K562 (cell line): Measurements from ENCODE around the gene PPP1R10. TPM values are rescaled to one million over a fixed set of nuclear protein-coding genes. Genes with fewer than 3 reads are reported as not detected.

ENCODE experiments used
- BRF1 ChIP-seq: IDR thresholded peaks from 3 replicates; pipeline ENCODE4 v1.6.1; 2011; ENCODE audit warnings: borderline replicate concordance, mild to moderate bottlenecking; ENCODE audit not compliant: insufficient read length; ENCODE audit errors: extremely low read depth
- EGR1 ChIP-seq: fragments of 450-650 bp; conservative IDR thresholded peaks from 2 replicates; pipeline ENCODE4 v1.6.1; 2017; ENCODE audit warnings: mild to moderate bottlenecking
- HDGF ChIP-seq: fragments of 450-650 bp; IDR thresholded peaks from 2 replicates; pipeline ENCODE4 v1.6.1; 2016
- HMG20A ChIP-seq: fragments of 450-650 bp; formaldehyde crosslinking; conservative IDR thresholded peaks from 2 replicates; pipeline ENCODE4 v1.4.0; 2020; ENCODE audit warnings: mild to moderate bottlenecking, mixed read lengths
- KDM5B ChIP-seq: fragments of 200-600 bp; sonication (generic); IDR thresholded peaks from 2 replicates; pipeline ENCODE4 v1.6.1; 2012; ENCODE audit warnings: low read depth, mild to moderate bottlenecking, moderate library complexity, low read length, control low read depth, inconsistent platforms; ENCODE audit not compliant: insufficient replicate concordance
- PPARD ChIP-seq: fragments of 250-450 bp; sonication (Bioruptor Pico); IDR thresholded peaks from 2 replicates; pipeline ENCODE4 v1.8.0; 2022; ENCODE audit warnings: inconsistent platforms, mild to moderate bottlenecking, moderate library complexity
- SMARCA4 ChIP-seq: fragments of 450-650 bp; IDR thresholded peaks from 2 replicates; pipeline ENCODE4 v1.6.1; 2016
- SOX6 ChIP-seq: fragments of 450-650 bp; IDR thresholded peaks from 2 replicates; pipeline ENCODE4 v1.6.1; 2014; ENCODE audit warnings: mild to moderate bottlenecking
- WHSC1 ChIP-seq: IDR thresholded peaks from one replicate; pipeline ENCODE4 v1.6.1; 2012; ENCODE audit warnings: low read length, control low read depth, inconsistent platforms
- YY1 ChIP-seq, 3 experiments: IDR thresholded peaks; 2 replicates each; pipeline ENCODE4 v1.6.1; 2011; ENCODE audit warnings: low read length in 2 of 3, mild to moderate bottlenecking in 2 of 3, moderate library complexity in 2 of 3, borderline replicate concordance in 1 of 3, control low read depth in 1 of 3, low read depth in 1 of 3; ENCODE audit not compliant: insufficient read depth in 3 of 3, insufficient replicate concordance in 2 of 3, control insufficient read depth in 1 of 3, insufficient read length in 1 of 3; ENCODE audit errors: extremely low read depth in 1 of 3
- ZBTB1 ChIP-seq: sonication (generic); formaldehyde crosslinking; IDR thresholded peaks from 2 replicates; pipeline ENCODE4 v1.8.1; 2023; ENCODE audit warnings: missing genetic modification reagents, low read depth, mild to moderate bottlenecking, borderline replicate concordance
- ZFP1 ChIP-seq: fragments of 450-650 bp; formaldehyde crosslinking; IDR thresholded peaks from 2 replicates; pipeline ENCODE4 v1.4.0; 2020; ENCODE audit warnings: mild to moderate bottlenecking, mixed read lengths
- ZNF140 ChIP-seq: fragments of 250-450 bp; sonication (Bioruptor Pico); IDR thresholded peaks from 2 replicates; pipeline ENCODE4 v1.8.0; 2021; ENCODE audit warnings: moderate library complexity, mild to moderate bottlenecking, inconsistent platforms
- ZNF384 ChIP-seq: IDR thresholded peaks from 2 replicates; pipeline ENCODE4 v1.6.1; 2012; ENCODE audit warnings: low read depth, low read length, improper control_type of control experiment
- ZNF436 ChIP-seq: fragments of 250-450, 450-650 bp; sonication (Bioruptor Pico); formaldehyde crosslinking; IDR thresholded peaks from 2 replicates; pipeline ENCODE4 v1.7.0; 2020; ENCODE audit warnings: mild to moderate bottlenecking
- ZNF561 ChIP-seq: fragments of 450-650 bp; formaldehyde crosslinking; conservative IDR thresholded peaks from 2 replicates; pipeline ENCODE4 v1.4.0; 2020; ENCODE audit warnings: mild to moderate bottlenecking, moderate library complexity
- ZNF79 ChIP-seq: fragments of 250-450 bp; sonication (Bioruptor Pico); IDR thresholded peaks from 2 replicates; pipeline ENCODE4 v1.4.0; 2020; ENCODE audit warnings: low read depth, mild to moderate bottlenecking, moderate library complexity
- polyA plus RNA-seq, 8 experiments: library from polyadenylated mRNA; depleted of rRNA in 4 of 8; stranded (reverse) in 5 of 8; unstranded in 3 of 8; fragments of >200 nt; fragmentation: Nextera tagmentation in 2 of 8; fragmentation: Illumina TruSeq in 1 of 8; extraction: Ambion mirVana in 2 of 8; extraction: Trizol in 1 of 8; gene quantifications; 2 replicates each; pipeline versions ENCODE4 v1.2.1 to v1.2.3, GENCODE V29; 2011 to 2014; ENCODE audit warnings: inconsistent platforms in 1 of 8, missing spikeins in 1 of 8
- total RNA-seq, 7 experiments: library from RNA; depleted of rRNA in 6 of 7; stranded (reverse); fragments of >200 nt in 6 of 7; fragmentation: Illumina TruSeq in 2 of 7; extraction: Trizol in 2 of 7; gene quantifications; 2 replicates each; pipeline versions ENCODE4 v1.2.1 to v1.2.3, GENCODE V29; 2011 to 2021; ENCODE audit warnings: low replicate concordance in 1 of 7
- TF ChIP-seq, protein P1 (sequence below): sonication (generic); formaldehyde crosslinking; IDR thresholded peaks from 2 replicates; pipeline ENCODE4 v1.8.0; 2023; ENCODE audit warnings: missing genetic modification reagents, mild to moderate bottlenecking, borderline replicate concordance
- TF ChIP-seq, protein P2 (sequence below): sonication (generic); formaldehyde crosslinking; IDR thresholded peaks from 2 replicates; pipeline ENCODE4 v1.9.0; 2022; ENCODE audit warnings: mild to moderate bottlenecking, missing genetic modification reagents
- TF ChIP-seq, protein P3 (sequence below): fragments of 450-650 bp; IDR thresholded peaks from 2 replicates; pipeline ENCODE4 v1.6.1; 2016; ENCODE audit warnings: mild to moderate bottlenecking

Gene PPP1R10
- total and polyA plus RNA-seq, 9 of the 15 experiments (the other 6 are each of a cell fraction or from before 2014, with no cell fraction given) = 14.1 to 65.5 (median 32.6) TPM

DNA sequence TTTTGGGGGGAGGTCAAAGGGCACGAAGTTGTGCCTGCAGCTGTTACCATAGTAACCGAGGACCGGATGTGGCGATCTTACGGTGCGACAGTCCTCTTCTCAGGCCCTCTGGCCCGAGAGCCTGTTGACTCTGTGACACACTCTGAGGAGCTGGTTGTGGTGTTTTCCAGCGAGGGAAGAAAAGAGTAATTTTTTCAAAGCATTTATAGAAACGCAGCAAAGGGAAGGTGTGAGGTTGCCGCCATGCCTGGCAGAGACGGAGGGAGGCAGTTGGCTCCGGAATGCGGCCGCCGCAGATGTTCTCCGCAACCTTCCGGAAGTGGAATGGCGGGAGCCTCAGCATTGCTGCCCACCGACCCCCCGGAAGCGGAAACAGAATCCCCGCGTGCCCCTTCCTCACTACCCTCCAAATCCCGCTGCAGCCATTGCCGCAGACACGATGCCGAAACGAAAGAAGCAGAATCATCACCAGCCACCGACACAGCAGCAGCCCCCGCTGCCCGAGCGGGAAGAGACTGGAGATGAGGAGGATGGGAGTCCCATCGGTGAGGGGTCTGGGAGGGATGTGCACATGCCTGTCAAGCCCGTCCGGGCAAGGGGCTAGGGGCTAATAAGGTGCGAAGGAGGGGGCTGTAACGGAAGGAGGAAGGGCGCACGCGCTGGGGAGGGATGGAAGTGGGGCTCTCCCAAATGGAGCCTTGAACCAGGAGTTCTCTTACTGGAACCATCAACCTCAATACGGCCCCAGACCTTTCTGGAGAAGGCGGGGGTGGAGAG lies 59.9 kb downstream of the PPP1R10 start, which contains the start of gene PRR3 (continued):
- TF ChIP-seq PPARD (CRISPR knock-in tag) (no peak), ZNF561 (no peak), EGR1 (peak; percentile 88), SOX6 (peak; percentile 12; the same call in 1 of the 2 replicates), KDM5B (peak; percentile 60), SMARCA4 (no peak), BRF1 (no peak), ZNF436 (no peak), HDGF (no peak), ZNF384 (0 out of 2 replicates have a peak, but pooled peaks have one; percentile 45), WHSC1 (no peak), ZNF79 (CRISPR knock-in tag) (no peak), ZBTB1 (CRISPR knock-in tag) (peak; percentile 81), HMG20A (CRISPR knock-in tag) (no peak), ZFP1 (CRISPR knock-in tag) (no peak), ZNF140 (no peak), YY1 (IDR thresholded peaks at IDR 0.05; ENCODE audit: borderline replicate concordance in 1 of 3, control insufficient read depth in 1 of 3, extremely low read depth in 1 of 3, insufficient read depth in 3 of 3, insufficient read length in 1 of 3, insufficient replicate concordance in 2 of 3, low read depth in 1 of 3, low read length in 2 of 3) (peak; percentile 66 to 94 (median 89))
- TF ChIP-seq, protein P1, sequence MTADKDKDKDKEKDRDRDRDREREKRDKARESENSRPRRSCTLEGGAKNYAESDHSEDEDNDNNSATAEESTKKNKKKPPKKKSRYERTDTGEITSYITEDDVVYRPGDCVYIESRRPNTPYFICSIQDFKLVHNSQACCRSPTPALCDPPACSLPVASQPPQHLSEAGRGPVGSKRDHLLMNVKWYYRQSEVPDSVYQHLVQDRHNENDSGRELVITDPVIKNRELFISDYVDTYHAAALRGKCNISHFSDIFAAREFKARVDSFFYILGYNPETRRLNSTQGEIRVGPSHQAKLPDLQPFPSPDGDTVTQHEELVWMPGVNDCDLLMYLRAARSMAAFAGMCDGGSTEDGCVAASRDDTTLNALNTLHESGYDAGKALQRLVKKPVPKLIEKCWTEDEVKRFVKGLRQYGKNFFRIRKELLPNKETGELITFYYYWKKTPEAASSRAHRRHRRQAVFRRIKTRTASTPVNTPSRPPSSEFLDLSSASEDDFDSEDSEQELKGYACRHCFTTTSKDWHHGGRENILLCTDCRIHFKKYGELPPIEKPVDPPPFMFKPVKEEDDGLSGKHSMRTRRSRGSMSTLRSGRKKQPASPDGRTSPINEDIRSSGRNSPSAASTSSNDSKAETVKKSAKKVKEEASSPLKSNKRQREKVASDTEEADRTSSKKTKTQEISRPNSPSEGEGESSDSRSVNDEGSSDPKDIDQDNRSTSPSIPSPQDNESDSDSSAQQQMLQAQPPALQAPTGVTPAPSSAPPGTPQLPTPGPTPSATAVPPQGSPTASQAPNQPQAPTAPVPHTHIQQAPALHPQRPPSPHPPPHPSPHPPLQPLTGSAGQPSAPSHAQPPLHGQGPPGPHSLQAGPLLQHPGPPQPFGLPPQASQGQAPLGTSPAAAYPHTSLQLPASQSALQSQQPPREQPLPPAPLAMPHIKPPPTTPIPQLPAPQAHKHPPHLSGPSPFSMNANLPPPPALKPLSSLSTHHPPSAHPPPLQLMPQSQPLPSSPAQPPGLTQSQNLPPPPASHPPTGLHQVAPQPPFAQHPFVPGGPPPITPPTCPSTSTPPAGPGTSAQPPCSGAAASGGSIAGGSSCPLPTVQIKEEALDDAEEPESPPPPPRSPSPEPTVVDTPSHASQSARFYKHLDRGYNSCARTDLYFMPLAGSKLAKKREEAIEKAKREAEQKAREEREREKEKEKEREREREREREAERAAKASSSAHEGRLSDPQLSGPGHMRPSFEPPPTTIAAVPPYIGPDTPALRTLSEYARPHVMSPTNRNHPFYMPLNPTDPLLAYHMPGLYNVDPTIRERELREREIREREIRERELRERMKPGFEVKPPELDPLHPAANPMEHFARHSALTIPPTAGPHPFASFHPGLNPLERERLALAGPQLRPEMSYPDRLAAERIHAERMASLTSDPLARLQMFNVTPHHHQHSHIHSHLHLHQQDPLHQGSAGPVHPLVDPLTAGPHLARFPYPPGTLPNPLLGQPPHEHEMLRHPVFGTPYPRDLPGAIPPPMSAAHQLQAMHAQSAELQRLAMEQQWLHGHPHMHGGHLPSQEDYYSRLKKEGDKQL (CRISPR knock-in tag) = no peak
- TF ChIP-seq, protein P2, sequence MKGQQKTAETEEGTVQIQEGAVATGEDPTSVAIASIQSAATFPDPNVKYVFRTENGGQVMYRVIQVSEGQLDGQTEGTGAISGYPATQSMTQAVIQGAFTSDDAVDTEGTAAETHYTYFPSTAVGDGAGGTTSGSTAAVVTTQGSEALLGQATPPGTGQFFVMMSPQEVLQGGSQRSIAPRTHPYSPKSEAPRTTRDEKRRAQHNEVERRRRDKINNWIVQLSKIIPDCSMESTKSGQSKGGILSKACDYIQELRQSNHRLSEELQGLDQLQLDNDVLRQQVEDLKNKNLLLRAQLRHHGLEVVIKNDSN (CRISPR knock-in tag) = peak; percentile 49
- TF ChIP-seq, protein P3, sequence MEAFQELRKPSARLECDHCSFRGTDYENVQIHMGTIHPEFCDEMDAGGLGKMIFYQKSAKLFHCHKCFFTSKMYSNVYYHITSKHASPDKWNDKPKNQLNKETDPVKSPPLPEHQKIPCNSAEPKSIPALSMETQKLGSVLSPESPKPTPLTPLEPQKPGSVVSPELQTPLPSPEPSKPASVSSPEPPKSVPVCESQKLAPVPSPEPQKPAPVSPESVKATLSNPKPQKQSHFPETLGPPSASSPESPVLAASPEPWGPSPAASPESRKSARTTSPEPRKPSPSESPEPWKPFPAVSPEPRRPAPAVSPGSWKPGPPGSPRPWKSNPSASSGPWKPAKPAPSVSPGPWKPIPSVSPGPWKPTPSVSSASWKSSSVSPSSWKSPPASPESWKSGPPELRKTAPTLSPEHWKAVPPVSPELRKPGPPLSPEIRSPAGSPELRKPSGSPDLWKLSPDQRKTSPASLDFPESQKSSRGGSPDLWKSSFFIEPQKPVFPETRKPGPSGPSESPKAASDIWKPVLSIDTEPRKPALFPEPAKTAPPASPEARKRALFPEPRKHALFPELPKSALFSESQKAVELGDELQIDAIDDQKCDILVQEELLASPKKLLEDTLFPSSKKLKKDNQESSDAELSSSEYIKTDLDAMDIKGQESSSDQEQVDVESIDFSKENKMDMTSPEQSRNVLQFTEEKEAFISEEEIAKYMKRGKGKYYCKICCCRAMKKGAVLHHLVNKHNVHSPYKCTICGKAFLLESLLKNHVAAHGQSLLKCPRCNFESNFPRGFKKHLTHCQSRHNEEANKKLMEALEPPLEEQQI = no peak; the same call in 1 of the 2 replicates
